Central memory CD4-positive, alpha-beta T cell (primary cell): ENCODE measurements around the gene ZKSCAN5.

Experiments
- DNase-seq: peaks from one replicate; pipeline ENCODE4 v3.0.0; 2022
- total RNA-seq, 3 experiments: gene quantifications; one replicate each; lab custom pipeline; 2026; lab: John Stamatoyannopoulos, UW

Gene ZKSCAN5
- total RNA-seq, result 17.2 to 31.5 (median 21.6) reads per million in 3 experiments

- DNase-seq, result peak; percentile 95
Observed at GRCh38 chr7:99504603-99505323, at the start of gene ZKSCAN5. Gene ZKSCAN5, plus strand, starts transcription at chr7:99504662. Its CDS starts 1,383 bp downstream, at chr7:99506045.

DNA sequence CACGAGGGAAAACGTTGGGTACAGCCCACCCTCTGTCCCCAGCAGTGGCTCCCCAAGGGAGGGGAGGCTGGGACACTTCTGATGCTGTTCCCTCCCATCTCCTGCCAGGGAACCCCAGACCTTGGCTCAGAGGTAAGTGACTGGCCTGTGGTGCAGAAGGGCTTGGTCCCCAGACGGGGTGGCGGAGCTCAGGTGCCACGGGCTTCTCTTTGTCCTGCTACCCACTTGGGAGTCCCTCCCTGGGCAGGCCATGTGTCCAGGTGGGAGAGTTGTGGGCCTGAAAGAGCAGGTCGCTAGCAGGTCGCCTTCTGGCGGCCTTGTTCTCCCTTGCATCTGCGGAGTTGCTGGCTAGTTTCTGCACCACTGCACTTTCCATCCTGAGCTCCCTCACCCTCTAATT, 48.6 kb upstream of the ZKSCAN5 start:
- DNase-seq, result no peak

GRCh38 chr7:99456288-99456687, 48.2 kb upstream of the ZKSCAN5 start:
- DNase-seq, result no peak

- no peak for DNase-seq
Observed at GRCh38 chr7:99457050-99457649, 47.3 kb upstream of the ZKSCAN5 start.

DNA sequence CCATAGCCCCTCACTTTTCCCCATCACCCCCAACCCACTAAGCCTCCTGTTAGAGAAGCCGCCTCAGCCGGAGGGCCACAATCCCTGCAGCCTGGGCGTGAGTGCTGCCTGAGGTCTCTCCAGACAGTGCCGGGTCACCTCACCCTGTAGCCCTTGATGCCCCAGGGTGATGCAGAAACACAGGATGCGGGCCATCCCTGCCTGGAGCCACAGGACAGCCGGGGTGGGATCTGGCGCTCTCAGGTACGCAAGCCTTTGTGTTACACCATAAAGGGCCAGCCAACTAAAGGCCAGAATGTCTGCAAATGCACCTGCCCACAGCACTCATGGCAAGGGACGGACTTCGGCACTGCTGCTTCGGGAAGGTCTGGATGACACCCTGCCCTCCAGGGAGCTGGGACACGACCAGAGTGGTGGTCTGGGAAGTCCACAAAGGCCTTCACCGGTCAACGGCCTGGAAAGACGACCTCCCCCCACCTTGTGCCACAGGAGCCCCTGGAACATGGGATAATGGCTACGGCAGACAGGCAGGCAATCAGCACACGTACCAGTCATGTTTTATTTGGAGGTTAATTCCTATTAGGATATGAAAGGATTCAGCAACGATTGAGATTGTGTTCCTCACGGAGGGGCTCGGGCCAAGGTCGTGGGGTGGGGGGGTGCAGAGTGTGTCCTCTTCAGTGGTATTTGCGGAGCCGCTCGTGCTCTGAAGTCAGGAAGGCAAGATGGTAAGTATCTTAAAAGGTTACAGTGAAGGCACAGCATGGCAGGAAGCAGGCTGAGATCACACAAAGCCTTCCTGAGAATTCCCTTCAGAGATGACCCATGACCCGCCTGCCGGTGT, 46.6 kb upstream of the ZKSCAN5 start:
- no peak for DNase-seq

- no peak for DNase-seq
Observed at GRCh38 chr7:99459087-99459486, 45.4 kb upstream of the ZKSCAN5 start.

- DNase-seq, result no peak
Observed at GRCh38 chr7:99460651-99461050, 43.8 kb upstream of the ZKSCAN5 start.

- DNase-seq, result no peak
Observed at GRCh38 chr7:99461221-99461620, 43.2 kb upstream of the ZKSCAN5 start.

DNA sequence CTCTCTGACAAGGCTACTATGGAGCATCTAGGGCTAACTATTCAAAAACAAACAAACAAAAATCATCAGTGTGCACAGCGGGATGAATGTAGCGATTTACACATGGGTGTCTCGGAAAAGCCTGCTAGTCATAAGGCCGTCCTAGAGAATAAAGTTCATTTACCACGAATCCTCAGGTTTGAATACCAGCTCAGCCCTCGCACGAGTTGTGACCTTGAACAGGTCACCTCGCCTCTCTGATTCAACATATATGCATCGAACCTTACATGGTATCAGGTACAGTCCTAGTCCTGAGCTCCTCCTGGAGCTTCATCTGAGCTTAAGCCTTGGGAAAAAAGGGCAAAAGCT, 39.1 kb upstream of the ZKSCAN5 start:
- no peak for DNase-seq

GRCh38 chr7:99468336-99468918, 36.0 kb upstream of the ZKSCAN5 start:
- no peak for DNase-seq

DNA sequence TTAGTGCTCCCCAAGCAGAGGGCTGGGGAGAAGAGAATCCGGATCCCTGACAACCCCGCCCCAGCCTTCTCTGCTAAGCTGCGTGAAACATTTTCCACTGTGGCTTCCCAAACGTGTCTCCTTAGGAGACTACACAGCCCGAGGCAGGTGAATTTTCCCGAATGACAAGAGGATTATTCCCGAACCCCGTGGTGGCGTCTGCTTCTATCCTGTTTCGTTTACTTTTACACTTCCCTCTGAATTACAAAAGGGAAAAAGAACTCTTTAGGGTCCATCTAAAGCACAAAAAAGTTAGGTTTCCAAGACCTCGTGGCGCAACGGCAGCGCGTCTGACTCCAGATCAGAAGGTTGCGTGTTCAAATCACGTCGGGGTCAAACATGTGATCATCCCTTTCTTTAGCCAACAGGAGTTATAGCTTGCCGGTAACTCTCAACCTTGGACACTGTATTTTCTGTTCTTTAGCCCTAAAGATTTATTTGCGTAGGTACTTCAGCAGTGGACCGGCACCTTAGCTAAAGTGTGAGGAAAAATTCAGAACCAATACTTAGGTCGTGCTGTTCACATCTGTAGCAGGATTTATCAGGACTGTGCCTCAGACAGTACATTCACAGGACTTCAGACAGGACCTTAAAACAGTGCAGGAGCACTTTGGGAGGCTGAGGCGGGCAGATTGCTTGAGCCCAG, 34.9 kb upstream of the ZKSCAN5 start:
- no peak for DNase-seq

DNA sequence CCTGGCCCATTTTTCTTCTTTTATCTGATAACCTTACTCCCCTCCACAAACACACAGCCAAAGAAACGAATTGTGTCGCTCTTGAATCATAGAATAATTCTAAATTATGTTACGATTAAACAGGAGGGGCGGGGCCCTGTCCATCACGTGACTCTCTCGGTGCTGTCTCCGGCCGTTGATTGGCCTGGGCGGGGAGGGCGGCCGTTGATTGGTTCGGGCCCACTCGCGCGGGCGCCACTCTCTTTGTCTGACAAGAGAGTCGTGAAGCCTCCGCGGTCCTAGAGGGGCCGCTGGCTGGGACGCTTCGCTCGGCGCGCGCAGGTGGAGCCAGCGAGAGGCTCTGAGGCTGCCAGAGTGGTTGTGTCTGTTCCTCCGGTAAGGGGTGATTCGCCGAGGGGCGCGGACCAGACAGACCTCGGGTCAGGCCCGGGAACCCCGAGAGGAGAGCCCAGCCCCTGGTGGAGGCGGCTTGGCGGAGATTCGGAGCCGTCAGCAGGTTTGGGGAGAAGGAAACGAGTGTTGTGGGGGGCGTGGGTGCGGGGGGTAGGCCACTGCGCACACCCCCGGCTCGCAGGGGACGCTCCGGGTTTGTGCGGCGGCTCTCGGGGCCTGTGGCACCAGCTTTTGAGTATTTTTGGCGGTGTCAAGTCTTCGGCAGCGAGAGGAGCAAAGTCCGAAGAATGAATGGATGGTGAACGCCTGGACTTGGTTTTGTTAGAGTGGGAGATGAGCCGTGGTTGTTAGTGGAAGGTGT, 31.7 kb upstream of the ZKSCAN5 start, which contains the start of gene ZNF789:
Gene ZNF789, plus strand, starts transcription at position 330 of the 754 bp plus-strand sequence. CDS start 3,567 bp downstream, outside the sequence.
- peak; percentile 94 for DNase-seq

DNA sequence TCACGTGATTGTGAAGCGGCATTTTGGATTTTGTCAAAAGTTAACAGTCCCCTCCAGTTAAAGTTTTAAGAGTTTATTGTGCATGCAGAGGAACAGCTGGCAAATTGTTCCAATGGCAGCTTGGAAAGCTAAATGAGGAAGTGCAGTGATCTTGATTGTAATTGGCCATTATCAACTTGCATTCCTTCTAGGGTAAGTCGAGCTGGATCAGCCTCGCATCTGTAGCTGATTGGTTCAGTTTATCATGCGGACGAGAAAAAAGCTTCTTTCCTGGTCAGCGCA, 31.2 kb upstream of the ZKSCAN5 start:
- DNase-seq, result no peak

- no peak for DNase-seq
Observed at GRCh38 chr7:99476107-99476506, 28.4 kb upstream of the ZKSCAN5 start.

DNA sequence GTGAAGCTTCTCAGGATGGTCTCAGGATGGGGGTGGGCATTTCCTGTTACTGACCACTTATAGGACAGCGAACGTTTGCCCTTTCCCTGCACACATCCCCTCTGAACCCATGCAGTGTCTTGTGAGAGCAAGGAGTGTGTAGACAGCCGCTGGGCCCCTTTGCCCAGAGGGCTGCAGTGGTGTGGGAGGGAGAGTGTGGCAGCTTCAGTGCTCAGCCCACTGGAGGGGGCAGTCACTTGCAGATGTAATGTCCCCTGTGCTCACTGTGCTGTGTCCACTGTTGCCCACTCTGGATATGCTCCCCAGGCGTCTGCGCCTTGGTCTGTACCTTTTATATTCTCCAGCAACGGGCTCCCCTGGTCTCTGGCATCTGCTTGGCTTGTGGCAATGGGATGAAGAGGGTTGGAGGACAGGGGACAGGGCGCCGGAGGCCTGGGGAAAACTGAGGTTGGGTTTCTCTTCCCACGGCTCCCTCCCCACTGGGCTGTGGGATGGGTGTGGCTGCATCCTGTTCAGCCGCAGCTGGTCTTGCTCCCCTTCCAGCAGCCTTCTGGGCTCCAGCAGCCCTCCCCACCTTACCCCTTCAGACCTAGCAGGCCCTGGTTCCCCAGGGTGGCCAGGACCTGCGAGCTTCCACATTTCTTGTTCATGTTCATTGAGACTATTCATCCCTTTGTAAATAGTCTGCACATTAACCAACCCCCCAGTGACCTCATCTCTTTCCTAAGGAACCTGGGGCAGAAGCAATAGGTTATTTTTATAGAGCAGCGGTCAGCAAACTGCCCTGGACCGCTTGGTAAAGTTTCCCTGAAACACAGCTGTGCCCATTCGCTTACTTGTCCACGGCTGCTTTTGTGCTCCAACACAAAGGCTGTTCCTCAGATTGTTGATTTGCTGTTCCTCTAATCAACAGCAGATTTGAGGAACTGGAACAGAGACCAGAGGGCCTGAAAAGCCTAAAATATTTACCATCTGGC, 25.7 kb upstream of the ZKSCAN5 start:
- no peak for DNase-seq

GRCh38 chr7:99485094-99485493, 19.4 kb upstream of the ZKSCAN5 start:
- DNase-seq, result no peak

DNA sequence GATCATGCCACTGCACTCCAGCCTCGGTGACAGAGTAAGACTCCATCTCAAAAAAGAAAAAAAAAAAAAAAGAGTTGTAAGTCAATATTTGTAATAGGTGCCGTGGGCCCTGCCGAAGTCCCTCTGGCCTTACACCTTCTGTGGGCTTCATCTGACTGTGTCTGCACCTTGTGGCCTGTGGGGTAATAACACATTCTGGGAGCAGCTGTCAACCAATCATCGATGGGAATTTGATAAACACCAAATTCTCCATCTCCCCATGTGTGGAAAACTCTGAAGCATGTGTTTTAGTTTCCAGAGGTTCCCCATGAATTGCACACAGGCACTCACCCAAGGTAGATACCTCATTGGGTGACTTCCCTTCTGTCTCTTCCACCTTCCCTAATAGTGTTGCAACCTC, 15.2 kb upstream of the ZKSCAN5 start:
- DNase-seq, result no peak

DNA sequence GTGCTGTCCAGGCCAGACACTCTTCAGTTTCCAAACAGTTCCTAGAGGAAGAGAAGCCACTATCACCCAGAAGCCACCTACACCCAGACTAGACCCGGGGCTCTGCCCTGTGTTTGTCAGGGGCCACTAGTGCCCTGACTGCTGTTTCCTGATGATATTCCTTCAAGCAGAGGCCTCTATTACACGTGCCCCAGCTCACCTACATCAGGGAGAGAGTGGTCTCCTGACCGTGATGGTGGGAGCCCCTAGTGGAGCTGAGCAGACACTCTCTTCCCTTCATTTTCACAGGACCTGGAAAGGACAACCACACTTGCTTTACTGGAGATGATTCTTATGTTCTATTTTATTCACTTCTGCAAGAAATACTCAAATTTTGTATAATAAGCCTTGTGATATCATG, 13.6 kb upstream of the ZKSCAN5 start:
- no peak for DNase-seq

GRCh38 chr7:99493823-99494222, 10.6 kb upstream of the ZKSCAN5 start:
- no peak for DNase-seq

DNA sequence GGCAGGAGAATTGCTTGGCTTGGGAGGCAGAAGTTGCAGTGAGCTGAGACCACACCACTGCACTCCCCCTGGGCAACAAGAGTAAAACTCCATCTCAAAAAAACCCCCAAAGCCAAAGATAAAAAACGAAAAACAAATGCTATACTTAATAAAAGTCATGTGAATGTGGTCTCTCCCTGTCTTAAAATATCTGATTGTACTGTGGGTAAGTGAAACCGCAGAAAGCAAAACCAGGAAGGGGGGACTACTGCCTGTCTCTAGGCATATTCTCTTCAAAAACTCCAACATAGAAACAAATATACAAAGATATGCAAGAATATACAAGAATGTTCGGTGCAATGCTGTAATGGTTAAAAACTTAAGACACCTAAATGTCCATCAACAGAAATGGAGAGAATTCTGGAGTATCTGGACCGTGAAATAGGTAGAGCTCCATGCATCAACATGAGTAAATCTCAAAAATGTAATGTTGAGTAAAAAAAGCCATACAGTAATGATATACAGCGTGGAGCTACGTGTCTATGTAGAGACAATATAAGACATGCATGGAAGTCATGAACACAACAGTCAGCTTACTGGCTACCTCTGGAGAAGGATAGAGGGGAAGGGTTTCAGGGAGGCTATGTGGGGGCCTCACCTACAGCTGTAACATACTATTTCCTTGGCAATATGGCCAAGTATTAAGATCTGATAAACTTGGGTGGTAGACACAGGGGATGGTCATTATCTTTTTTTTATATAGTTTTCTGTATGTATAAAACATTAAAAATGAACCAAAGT, 6.5 kb upstream of the ZKSCAN5 start:
- no peak for DNase-seq
